Gastrocnemius medialis (tissue), 4 donors: Measurements from ENCODE around the gene THTPA. TPM values are rescaled to one million over a fixed set of nuclear protein-coding genes. Genes with fewer than 3 reads are reported as not detected.

Experiments used
- ATAC-seq, 2 donors: fragments of 150-250 bp; one replicate each; pipeline ENCODE4 v1.9.1; 2016
- DNase-seq, 2 donors: peaks; one replicate each; pipeline ENCODE4 v3.0.0-alpha.2; 2019
- H3K27ac ChIP-seq, 4 donors: fragments of 200-600 bp; sonication (generic); 1 replicate in 1 of 4; 2 replicates in 3 of 4; pipeline ENCODE4 v1.5.1; 2016 to 2018; ENCODE audit warnings: mild to moderate bottlenecking in 2 of 4, moderate library complexity in 1 of 4
- H3K27me3 ChIP-seq, 3 donors: fragments of 200-600 bp; sonication (generic) in 2 of 3; 1 replicate in 1 of 3; 2 replicates in 2 of 3; pipeline versions ENCODE4 v1.5.1 to v1.6.0; 2016 to 2019; ENCODE audit warnings: mild to moderate bottlenecking in 1 of 3, moderate library complexity in 1 of 3
- H3K36me3 ChIP-seq, 2 donors: fragments of 200-600 bp; sonication (generic) in 1 of 2; one replicate each; pipeline ENCODE4 v1.5.1; 2017 to 2018
- H3K4me1 ChIP-seq, 2 donors: fragments of 200-600 bp; sonication (generic) in 1 of 2; one replicate each; pipeline ENCODE4 v1.5.1; 2016 to 2017; ENCODE audit warnings: mild to moderate bottlenecking in 2 of 2
- H3K4me3 ChIP-seq, 4 donors: fragments of 200-600 bp; sonication (generic) in 3 of 4; 1 replicate in 1 of 4; 2 replicates in 3 of 4; pipeline ENCODE4 v1.5.1; 2016 to 2019; ENCODE audit warnings: mild to moderate bottlenecking in 2 of 4
- H3K9me3 ChIP-seq, 3 donors: fragments of 200-600 bp; sonication (generic) in 2 of 3; 1 replicate in 1 of 3; 2 replicates in 2 of 3; pipeline ENCODE4 v1.5.1; 2016 to 2019
- POLR2A ChIP-seq, 2 donors: fragments of 450-650 bp; IDR thresholded peaks; one replicate each; pipeline ENCODE4 v1.6.1; 2017; ENCODE audit warnings: antibody characterized with exemption in 2 of 2, mild to moderate bottlenecking in 2 of 2, moderate library complexity in 2 of 2
- in situ Hi-C, 4 donors: fragments of 200-750 bp; cut with MboI; loops; one replicate each; pipeline versions ENCODE4 v1.15.0 to v1.8.0; 2017; ENCODE audit warnings: low sequenced_read_pairs in 4 of 4
- intact Hi-C: fragments of 100-400 bp; cut with DNase I; formaldehyde crosslinking; loops from one replicate; pipeline ENCODE4 v1.15.1; 2023; ENCODE audit warnings: low total_unique reads
- total RNA-seq, 4 donors: library from RNA; depleted of rRNA; stranded (reverse); fragments of >200 nt; gene quantifications; one replicate each; pipeline versions ENCODE4 v1.1.0 to v1.2.3, GENCODE V29; 2016
- TF ChIP-seq, protein P1 (sequence below), 5 experiments: fragments of 450-650 bp in 3 of 5; fragments of 200-600 bp in 2 of 5; sonication (generic) in 2 of 5; IDR thresholded peaks in 4 of 5; conservative IDR thresholded peaks in 1 of 5; 1 replicate in 4 of 5; 2 replicates in 1 of 5; pipeline ENCODE4 v1.5.1; 2016 to 2019; ENCODE audit warnings: antibody characterized with exemption in 5 of 5, mild to moderate bottlenecking in 3 of 5, moderate library complexity in 3 of 5

The THTPA gene
- total RNA-seq, 4 donors from 2014 or later: 13.2 to 32.9 (median 21.4) TPM

DNA sequence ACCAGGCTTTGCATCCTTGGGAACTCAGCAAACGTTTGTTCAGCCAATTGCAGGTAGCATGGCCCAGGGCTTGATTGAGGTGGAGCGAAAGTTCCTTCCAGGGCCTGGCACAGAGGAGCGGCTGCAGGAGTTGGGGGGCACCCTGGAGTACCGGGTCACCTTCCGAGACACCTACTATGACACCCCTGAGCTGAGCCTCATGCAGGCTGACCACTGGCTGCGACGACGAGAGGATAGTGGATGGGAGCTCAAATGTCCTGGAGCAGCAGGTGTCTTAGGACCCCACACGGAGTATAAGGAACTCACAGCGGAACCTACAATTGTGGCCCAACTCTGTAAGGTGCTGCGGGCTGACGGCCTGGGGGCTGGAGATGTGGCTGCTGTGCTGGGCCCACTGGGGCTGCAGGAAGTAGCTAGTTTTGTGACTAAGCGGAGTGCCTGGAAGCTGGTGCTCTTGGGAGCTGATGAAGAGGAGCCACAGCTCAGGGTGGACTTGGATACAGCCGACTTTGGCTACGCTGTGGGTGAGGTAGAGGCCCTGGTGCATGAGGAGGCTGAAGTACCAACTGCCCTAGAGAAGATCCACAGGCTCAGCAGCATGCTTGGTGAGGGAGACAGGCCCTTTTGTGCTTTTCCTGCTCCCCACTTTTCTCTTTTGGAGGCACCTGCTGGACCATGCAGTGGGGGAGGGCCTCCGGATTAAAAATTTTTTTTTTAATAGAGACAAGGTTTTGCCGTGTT lies 799 bp downstream of the THTPA start:
- TF ChIP-seq, protein P1, sequence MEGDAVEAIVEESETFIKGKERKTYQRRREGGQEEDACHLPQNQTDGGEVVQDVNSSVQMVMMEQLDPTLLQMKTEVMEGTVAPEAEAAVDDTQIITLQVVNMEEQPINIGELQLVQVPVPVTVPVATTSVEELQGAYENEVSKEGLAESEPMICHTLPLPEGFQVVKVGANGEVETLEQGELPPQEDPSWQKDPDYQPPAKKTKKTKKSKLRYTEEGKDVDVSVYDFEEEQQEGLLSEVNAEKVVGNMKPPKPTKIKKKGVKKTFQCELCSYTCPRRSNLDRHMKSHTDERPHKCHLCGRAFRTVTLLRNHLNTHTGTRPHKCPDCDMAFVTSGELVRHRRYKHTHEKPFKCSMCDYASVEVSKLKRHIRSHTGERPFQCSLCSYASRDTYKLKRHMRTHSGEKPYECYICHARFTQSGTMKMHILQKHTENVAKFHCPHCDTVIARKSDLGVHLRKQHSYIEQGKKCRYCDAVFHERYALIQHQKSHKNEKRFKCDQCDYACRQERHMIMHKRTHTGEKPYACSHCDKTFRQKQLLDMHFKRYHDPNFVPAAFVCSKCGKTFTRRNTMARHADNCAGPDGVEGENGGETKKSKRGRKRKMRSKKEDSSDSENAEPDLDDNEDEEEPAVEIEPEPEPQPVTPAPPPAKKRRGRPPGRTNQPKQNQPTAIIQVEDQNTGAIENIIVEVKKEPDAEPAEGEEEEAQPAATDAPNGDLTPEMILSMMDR (IDR thresholded peaks at IDR 0.05 in 4 of 5, conservative IDR thresholded peaks at IDR 0.05 in 1 of 5): no peak
- no peak for TF ChIP-seq POLR2A (IDR thresholded peaks at IDR 0.05)
- Histone ChIP-seq H3K4me3 (peak overlapping the region; percentile 86 to 98 (median 94)), H3K4me1 (peaks cover 20 to 27% of the 10 kb centered on the region in 2 donors), H3K27ac (peak overlapping the region; percentile 94 to 100 (median 96)), H3K36me3 (no peaks in the 10 kb centered on the region), H3K9me3 (no peaks in the 10 kb centered on the region), H3K27me3 (no peaks in the 10 kb centered on the region)
- ATAC-seq (no peak), DNase-seq (no peak)
- in situ Hi-C loops (loop anchor here in 3 of 4 donors (5.0 to 25.0 kb wide), 5 partner anchors 75 to 970 kb away; partner anchors contain the start of genes ABHD4 (in 1 of the 3), DAD1 (in 1 of the 3) and PABPN1 (in 1 of the 3)), intact Hi-C loops (loop anchor here (2.0 to 10.0 kb wide), 4 partner anchors 88 to 878 kb away; partner anchors contain the start of genes NGDN, PABPN1 and PRMT5)

DNA sequence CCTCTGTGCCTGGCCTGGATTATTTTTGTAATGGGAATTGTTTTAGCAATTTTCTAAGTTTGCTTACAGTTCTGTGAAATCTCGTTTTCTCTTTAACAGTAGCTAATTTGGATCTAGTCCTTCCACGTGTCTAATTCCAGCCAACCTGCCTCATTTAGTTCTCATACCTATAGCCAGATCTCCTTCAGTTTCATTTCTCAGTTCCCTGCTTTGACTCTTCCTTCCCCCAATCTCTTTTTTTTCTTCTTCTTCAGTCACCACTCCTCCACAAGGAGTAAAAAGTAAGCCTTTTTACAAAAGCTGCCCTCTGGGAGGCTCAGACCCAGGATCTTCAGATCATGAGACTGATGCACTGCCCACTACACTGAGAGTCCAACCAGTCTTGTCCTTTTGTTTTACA lies 1.4 kb downstream of the THTPA start:
- H3K27ac ChIP-seq: peak overlapping the region in 3 of 4 donors; percentile 95 to 100 (median 98)
- DNase-seq (no peak), ATAC-seq (no peak)
- H3K4me3 ChIP-seq: peak overlapping the region in 2 of 4 donors; percentile 93 to 94
- TF ChIP-seq, protein P1 (IDR thresholded peaks at IDR 0.05 in 4 of 5, conservative IDR thresholded peaks at IDR 0.05 in 1 of 5): no peak
- no peak for TF ChIP-seq POLR2A (IDR thresholded peaks at IDR 0.05)
- no peaks in the 10 kb centered on the region for H3K9me3 ChIP-seq
- peaks cover 19 to 30% of the 10 kb centered on the region in 2 donors for H3K4me1 ChIP-seq
- intact Hi-C loops (loop anchor here (2.0 to 10.0 kb wide), 4 partner anchors 89 to 877 kb away; partner anchors contain the start of genes NGDN, PABPN1 and PRMT5), in situ Hi-C loops (loop anchor here in 3 of 4 donors (5.0 to 25.0 kb wide), 5 partner anchors 75 to 970 kb away; partner anchors contain the start of genes ABHD4 (in 1 of the 3), DAD1 (in 1 of the 3) and PABPN1 (in 1 of the 3))
- H3K36me3 ChIP-seq: no peaks in the 10 kb centered on the region
- no peaks in the 10 kb centered on the region for H3K27me3 ChIP-seq

DNA sequence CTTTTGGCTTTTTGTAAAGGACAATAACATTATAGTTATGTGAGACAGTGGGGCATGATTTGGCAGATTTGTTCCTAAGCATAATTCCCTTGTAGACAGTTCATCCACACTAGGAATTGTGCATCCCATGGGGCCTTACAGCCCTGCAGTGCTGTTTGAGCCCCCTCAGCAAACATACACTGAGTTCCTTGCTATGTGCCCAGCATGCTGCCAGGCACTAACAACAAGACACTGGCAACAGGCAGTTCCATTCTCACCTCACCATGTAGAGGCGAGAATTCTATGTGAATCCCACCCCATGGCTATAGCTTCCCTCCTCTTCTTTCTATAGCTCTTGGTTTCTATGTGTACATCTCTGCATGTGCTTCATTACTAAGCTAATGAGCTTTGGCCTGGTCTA lies 1.9 kb downstream of the THTPA start:
- intact Hi-C loops (loop anchor here (2.0 to 10.0 kb wide), 4 partner anchors 89 to 877 kb away; partner anchors contain the start of genes NGDN, PABPN1 and PRMT5), in situ Hi-C loops (loop anchor here in 3 of 4 donors (5.0 to 25.0 kb wide), 5 partner anchors 76 to 971 kb away; partner anchors contain the start of genes ABHD4 (in 1 of the 3), DAD1 (in 1 of the 3) and PABPN1 (in 1 of the 3))

DNA sequence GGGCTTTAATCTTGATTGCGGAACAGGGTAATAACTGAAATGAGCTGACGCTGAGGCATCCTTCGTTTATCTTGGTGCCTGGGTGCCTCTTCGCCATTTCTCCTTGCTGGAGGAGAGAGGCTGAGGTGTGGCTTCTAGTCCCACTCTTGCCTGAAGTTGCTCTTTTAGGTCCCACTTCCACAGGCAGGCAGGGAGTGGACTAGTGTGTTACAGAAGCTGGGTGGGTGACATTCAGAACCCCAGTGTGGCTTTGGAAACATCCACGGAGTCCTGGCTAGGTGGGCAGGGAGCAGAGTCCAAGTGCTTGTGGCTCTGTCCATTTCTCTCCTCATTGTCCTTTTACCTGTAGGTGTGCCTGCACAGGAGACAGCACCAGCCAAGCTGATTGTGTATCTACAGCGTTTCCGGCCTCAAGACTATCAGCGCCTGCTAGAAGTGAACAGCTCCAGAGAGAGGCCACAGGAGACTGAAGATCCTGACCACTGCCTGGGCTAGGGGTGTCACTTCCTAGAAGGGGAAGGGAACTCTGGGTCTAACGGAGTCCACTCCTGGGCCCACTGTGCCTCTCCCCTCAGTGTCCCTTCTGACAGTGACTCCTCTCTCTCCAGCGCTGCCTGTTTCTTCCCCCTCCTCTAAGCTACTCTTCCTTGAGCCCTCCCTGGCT lies 2.4 kb downstream of the THTPA start:
- in situ Hi-C loops: loop anchor here in 3 of 4 donors (5.0 to 25.0 kb wide), 5 partner anchors 76 to 971 kb away; partner anchors contain the start of genes ABHD4 (in 1 of the 3), DAD1 (in 1 of the 3) and PABPN1 (in 1 of the 3)
- Histone ChIP-seq H3K36me3 (no peaks in the 10 kb centered on the region), H3K4me1 (peaks cover 19 to 30% of the 10 kb centered on the region in 2 donors), H3K27me3 (no peaks in the 10 kb centered on the region), H3K9me3 (no peaks in the 10 kb centered on the region), H3K27ac (no peak overlapping the region), H3K4me3 (no peak overlapping the region)
- ATAC-seq (no peak), DNase-seq (no peak)
- TF ChIP-seq, protein P1 (IDR thresholded peaks at IDR 0.05 in 4 of 5, conservative IDR thresholded peaks at IDR 0.05 in 1 of 5): no peak
- no peak for TF ChIP-seq POLR2A (IDR thresholded peaks at IDR 0.05)
- intact Hi-C loops: loop anchor here (5.0 to 10.0 kb wide), 3 partner anchors 236 to 876 kb away; partner anchors contain the start of genes PABPN1 and PRMT5

More for the DNA sequence above, 1.9 kb downstream of the THTPA start:
- Histone ChIP-seq H3K9me3 (no peaks in the 10 kb centered on the region), H3K4me3 (no peak overlapping the region), H3K27ac (no peak overlapping the region), H3K27me3 (no peaks in the 10 kb centered on the region), H3K4me1 (peaks cover 19 to 30% of the 10 kb centered on the region in 2 donors), H3K36me3 (no peaks in the 10 kb centered on the region)
- no peak for DNase-seq
- ATAC-seq: no peak
- no peak for TF ChIP-seq POLR2A (IDR thresholded peaks at IDR 0.05)
- TF ChIP-seq, protein P1 (IDR thresholded peaks at IDR 0.05 in 4 of 5, conservative IDR thresholded peaks at IDR 0.05 in 1 of 5): no peak
